ENCODE measurements around the gene TFDP2.
"Not testable (repeated sequence)": the region's sequence is repeated elsewhere in the genome, so short reads cannot be mapped to it uniquely, and the experiment has no call there.

TFDP2 gene

DNA sequence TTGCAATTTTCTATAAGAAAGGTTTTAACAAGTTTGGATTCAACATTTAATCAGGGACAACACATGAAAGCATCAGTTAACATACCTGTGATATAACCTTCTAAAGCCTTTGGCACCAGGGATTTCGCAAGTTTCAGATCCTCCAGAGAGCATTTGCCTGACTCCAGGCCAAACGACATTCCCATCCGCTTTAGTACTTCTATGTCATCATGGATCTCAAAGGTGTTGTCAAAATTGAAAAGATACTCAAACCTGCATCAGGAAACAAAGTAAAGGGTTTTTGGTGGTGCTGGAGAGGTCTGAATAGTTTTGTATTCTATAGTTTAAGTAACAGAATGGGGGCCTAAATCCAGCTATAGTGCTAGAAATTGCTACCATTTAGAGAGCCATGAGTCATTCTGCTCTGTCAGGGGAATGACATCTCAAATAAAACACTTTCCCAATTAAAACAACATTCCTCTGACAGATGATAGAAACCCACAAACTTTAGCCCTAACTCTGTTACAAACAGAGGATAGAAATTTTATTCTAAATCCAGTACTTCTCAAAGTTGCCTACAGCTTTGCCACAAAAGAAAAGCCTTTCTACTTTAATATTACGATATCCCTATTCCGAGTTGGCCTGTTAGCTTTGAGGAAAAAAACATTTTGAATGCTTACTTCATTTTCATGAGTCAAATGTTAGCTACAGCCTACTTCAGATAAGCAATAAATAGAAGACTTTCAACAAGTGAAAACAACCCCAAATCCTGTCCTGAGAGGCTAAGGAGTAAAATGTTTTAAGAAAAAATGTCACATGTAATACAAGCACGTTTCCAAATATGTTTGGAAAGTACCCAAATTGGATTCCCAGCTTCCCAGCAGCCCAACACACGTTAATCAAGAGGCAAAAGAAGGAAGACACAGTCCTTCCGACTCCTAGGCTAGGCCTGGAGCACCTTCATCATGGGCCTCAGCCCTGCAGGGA is 189.5 kb downstream of the TFDP2 start:
- DNase-seq: no peak

DNA sequence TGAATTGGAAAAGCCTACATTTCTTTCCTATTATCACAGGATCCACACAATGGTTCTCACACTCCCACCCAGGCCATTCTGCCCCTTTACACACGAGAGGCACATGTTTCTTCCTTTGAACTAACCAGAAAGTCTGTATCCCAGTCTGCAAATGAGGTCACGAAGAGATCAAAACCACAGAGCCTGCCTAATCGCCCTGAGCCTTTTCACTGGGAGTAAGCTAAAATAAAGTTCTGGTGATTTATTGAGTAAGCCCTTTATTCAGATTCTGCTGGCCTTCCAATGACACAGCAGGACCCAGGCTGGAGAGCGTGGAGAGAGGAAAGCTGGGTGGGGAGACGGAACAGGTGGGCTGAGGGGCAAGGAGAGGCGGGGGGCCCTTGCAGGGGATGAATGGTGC is 194.2 kb downstream of the TFDP2 start:
- DNase-seq: peak; percentile 70

DNA sequence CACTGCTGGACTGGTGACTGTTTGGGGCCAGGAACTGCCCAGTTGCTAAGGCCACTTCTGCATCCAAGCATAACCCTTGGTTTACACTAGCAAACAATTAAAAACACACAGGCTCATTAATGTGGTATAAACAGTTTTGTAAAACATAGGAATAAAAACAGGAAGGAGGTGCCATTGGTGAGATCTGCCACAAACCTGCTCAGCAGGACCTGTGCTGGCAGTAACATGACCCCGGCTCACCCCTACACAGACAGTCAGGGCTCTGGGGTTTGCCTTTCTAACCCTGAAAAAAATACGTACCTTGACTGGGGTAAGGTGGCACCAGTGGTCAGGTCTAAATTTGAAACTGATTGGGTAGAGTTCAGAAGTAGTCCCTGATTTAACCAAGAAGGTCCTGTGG is 196.7 kb downstream of the TFDP2 start:
- no peak for DNase-seq

DNA sequence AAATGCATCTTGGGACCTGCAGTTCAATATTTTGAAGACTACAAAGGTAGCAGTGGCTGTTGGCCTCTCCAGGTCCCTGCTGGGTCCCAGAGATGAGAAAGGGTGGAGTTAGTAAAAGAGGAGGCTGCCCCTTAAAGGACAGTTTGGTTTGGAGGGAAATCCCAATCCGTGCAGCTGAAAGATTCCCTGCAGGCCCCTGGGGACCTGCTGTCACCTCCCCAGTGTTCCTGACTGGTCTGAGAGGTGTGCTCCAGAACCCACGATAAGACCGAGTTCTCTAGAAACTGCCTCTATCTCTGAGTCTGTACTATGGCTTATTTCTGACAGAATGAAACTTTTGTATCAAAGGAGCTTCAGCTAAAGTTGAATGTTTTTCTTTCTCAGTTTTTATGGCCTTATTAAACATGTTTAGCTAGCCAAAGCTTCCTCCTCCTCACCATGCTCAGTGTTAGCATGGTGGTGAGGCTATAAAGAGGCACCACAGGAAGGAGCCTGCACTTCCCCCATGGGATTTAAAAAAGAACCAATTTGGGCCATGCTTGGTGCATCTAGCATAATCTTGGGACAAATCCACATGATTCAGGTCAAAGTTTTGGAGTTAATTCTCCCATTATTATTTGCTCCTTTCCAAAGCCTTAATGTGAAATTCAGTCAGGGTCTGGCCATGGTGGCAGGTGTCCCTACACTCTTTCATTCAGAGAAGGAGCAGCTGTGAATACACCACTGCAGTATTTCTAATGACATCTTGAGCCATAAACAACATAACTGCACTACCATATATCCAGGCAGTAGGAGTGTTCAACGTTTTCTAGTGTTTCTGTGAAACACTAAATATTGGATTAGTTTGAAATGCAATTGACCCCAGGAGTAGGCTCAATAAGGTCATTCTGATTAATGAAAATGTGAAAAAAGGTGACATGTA is 198.5 kb downstream of the TFDP2 start:
- no peak for DNase-seq

DNA sequence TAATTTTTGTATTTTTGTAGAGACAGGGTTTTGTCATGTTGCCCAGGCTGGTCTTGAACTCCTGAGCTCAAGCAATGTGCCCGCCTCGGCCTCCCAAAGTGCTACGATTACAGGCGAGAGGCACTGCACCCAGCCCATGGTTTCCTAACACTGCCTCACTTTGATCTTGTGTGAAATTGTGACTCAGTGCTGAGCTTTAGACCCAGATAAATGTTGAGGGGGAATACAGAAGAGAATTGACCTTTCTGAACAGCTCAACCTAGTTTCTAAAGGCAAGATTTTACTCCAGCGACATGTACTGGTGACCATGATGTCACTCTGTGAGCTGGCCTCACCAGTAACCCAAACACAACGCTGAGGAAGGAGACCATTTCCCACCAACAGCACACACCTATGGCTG is 199.4 kb downstream of the TFDP2 start:
- no peak for DNase-seq

DNA sequence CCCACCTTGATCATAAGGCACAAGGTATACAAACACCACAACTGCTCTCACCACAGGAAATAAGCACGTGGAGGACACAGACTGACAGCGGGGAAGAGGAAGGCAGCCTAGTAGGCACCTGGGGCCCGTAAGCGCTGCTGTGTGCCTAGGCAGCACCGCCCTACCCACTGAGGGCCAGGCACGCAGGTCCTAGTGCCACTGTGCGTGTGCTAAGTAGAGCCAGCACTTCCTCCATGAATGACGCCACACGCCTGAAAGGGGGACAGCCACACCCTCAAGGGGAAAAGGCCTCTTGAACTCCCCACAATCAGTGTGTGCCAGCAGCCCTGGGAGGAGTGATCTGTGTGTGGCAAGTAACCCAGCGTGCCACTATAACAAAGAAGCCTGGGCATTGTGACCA is 199.9 kb downstream of the TFDP2 start:
- DNase-seq: no peak

DNA sequence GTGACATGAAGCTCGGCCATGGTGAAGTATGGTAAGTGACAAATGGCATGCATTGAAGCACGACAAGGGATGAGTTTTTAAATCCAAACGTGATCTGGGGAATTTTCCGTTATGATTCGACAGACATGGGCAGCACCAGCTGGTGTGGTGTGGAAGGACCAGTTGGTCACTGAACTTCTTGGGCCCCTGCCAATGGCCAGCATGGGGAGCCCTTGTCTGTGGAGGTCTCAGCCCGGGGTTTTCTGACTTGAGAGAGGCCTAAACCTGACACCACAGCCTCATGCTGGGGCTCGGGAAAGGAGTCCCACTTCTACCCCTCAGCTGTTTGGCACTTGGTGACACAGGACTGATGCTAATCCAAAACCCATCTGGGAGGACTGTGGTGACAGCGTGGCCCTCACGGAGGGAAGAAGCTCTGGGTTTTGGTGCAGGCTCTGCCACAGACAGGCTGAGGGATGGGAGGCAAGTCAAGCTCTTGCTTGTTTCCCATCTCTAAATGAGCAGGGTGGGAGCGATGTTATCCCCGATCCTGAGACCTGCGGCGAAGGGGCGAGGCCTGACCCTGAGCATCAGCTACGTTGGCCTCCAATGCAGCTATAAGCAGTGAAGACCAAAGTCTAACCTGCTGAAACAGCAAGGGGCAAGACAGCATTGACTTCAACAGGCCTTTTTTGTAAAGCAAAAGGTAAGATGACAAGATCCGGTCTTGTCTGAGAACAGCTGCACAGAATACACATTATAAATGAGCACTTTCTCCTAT is 203.4 kb downstream of the TFDP2 start:
- no peak for DNase-seq

DNA sequence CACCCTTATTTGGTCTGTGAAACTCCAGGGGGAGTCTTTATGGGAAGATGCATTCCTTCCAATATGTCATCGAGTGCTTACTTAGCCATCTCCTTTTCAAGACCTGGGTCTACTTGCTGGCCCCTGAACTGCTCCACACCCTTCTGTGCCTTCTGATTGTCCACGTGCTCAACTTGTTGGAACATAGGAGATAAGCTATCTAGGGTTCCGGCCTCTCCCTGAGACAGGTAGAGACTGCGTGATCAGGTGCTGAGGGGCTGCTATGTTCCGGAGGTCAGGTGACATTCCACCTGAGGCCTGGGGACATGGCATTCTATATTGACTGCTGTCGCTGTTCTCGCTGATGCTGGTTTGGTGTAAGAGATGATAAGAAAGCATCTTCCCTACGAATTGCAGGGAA is 207.3 kb downstream of the TFDP2 start:
- no peak for DNase-seq

DNA sequence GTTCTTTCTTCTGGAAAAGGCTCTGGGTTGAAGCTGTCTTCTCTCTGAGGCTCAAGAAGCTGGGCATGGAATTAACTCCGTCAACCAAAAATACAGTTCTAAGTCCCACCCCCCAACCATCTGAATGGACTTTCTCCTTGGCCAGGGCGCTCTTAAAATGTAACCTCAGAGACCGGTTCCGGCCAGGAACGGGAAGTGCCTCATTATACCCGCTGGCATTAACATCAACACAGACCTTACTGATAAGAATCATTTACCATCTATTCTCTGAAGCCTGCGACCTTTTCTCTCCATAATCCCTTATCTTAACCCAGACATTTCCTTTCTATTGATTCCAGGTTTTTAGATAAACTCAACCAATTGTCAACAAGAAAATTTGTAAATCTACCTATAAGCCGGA is 208.3 kb downstream of the TFDP2 start:
- no peak for DNase-seq

DNA sequence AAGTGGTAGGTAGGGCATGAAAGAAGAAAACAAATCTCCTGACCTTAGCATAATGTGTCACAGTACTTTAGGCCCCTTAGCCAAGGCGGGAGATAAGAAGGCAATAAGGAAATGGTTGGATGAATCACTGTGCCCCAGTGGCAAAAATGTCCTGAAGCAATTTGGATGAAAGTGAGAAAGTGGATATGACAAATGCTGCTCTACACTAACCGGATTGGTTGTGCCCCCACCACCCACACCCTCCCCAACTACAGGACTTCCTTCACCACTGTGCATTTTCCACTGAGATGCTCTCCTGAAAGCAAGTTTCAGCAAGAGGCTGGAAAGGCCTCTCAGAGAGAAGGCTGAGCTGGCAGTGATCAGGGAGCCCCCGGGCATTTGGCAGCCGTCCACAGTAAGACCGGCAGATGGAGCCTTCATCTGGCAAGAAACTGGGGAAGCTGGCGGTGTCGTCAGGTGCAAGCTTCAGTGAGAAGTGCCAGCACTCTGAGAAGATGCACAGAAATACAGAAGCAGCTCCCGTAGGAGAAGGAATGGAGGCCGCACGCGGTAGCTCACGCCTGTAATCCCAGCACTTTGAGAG is 209.1 kb downstream of the TFDP2 start:
- DNase-seq: peak; percentile 74

DNA sequence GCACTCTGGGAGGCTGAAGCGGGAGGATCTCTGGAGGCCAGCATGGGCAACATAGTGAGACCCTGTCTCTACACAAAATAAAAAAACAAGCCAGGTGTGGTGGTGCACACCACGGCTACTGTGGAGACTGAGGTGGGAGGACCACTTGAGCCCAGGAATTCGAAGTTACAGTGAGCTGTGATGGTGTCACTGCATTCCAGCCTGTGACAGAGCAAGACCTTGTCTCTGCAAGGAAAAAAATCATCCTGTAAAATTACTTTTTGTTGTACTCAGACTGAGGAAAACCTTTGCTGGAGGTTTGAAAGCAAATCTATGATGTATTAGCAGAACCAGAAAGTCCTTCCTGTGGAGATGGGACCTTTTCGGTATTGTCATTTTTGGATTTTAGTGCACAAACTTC is 209.6 kb downstream of the TFDP2 start:
- no peak for DNase-seq

DNA sequence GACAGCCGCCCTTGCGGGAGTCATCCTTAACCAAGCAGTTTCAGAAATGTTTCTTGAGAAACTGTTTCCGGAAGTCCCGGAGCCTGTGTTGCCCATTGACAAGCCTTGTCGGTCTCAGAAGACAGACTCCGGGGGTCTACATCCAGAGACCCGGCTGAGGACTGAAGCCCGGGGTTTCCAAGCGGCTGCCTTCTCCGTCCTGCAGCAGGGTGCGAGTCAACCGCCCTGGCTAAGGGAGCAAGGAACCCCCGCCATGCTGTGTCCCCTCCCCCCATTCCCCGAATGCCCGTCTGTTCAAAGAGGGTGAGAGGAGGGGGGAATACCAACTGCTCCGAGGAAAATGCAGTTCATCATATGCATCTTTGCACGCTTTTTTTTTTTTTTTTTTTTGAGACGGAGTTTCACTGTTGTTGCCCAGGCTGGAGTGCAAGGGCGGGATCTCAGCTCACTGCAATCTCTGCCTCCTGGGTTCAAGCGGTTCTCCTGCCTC is 211.3 kb downstream of the TFDP2 start:
- DNase-seq: no peak

DNA sequence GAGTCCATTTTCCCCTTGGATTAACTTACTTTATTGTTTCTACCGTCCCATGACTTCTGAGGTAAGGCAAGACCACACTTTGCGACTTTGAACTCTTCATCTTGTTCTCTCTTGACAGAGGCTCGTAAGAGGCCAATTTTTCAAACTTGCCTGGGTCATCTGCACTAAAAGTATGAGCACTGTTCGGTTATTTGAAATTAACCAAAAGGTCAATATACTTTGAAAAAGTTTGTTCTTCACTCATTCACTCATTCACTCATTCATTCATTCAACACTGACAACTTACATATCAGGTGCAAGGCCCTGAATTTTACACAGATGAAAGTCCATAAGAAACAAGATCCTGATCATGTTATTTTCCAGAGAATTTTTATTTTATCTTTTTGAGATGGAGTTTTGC is 215.0 kb downstream of the TFDP2 start:
- no peak for DNase-seq

DNA sequence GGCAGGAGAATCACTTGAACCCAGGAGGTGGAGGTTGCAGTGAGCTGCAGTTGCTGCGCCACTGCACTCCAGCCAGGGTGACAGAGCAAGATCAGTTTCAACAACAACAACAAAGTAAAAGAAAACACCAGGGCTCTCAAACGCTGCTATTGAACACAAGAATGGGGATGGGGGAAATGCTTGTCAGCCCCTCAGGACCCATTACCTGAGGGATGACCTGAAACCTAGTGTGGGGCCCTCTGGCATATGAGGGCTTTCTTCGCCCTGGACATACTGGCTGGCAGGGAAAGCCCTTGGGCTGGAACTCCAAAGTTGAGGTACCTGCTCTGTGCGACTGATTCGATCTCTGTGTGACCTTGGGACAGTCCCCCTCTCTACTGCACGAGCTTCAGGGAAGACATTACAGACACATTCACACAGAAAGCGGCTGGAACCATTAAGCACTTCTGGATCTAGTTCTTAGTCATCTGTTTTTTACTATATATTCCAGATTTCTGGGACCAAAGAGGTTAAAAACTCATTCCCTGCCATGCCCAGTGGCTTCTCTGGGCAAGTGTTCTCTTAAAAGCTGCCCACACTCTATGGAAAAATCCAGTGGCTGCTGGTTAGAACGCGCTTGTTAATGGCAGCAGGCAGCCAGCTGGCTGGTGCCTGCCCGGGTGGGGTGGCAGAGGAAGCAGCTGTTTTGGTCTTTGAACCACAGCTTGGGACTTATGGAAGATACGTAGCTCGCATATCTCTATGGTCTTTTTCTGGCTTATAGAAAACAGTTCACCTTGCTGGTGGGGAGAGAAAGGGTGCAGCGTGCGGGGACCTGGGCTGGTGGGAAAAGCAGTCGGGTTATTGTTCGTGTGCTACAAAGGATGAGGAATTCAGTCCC is 215.7 kb downstream of the TFDP2 start:
- no peak for DNase-seq

DNA sequence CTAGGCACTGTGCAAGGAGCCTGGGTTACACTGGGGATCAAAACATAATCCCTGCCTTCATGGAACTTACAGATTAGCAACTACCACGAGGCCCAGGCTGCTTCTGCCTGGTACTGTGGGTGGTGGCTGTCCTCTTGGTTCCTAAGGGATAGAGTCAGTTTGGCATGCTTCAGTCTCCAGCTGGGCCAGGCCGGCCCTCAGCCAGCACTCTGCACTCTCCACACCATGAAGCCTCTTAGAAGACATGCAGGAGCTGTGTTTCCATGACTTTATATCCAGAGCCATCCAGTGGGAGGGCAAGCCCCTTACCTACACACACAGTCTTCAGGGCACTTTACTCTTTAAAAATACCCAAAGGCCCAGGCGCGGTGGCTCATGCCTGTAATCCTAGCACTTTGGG is 218.5 kb downstream of the TFDP2 start:
- DNase-seq: no peak

DNA sequence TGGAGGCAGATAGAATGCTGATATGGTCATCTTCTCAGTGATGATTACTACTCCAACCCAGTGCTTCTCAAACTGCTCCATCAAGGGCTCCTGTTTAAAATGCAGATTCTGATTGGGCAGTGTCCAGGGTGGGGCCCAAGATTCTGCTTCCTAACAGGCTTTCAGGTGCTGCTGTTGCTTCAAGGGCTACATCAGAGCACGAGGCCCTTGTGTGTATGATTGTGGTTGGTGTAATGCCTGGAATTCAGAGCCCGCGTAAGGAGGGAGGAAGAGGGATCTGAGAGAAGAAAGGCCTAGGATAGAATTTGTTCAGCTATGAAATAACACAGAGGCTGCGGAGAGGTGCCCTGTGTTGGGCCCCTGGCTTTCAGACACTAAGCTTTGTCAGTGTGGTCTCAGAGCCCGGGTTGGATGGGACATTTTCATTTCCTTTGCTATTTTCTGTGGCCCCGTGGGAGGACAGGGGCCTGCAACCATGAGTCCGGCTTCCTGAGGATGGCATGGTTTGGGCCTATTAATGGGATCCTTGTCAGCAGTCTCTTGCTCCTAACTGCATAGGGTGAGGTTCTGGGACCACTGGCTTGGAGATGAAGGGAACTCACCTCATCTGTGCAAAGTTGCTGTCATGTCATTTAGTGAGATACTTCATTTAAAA is 219.9 kb downstream of the TFDP2 start:
- DNase-seq: no peak

DNA sequence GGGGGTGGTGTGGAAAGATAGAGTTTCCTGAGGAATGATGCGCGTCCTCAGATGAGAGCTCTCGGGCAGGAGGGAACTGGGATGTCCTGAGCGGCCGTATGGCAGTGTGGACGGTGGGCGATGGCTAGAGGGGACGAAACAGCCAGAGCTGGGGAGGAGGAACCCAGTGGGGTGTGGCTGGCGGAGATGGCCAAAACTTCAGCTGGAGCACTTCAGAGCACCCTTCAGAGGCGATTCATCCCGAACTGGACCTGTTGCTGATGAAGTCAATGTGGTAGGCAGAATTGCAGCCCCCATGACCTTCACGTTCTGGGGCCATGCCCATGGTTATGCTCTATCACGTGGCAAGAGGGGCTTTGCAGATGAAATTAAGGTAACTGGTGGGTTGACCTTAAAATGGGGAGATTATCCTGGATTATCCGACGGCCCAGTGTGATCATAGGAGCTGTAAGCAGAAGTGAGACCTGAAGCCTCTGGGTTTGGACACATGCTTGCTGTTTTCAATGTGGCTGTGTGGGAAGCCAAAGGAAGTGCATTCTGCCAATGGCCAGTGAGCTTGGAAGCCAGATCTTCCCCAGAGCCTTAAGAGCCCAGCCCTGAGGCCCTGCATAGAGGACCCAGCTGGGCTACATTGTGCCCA is 220.6 kb downstream of the TFDP2 start:
- peak; percentile 58 for DNase-seq

DNA sequence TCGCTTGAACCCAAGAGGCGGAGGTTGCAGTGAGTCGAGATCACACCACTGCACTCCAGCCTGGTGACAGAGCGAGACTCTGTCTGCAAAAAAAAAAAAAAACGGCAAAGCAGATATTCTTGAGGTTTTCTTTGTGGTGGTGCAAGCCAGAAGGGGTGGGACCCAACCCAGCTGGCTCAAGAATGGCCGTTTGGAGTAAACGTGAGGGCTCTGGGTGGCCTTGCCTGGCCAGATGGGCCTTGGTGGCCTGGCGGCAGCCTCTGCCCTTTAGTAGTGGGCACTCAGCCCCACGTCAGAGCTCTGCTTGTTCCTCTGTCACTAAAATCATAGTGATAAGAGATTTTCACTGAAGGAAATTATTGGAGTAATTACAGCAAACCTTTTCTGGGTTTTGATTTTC is 222.4 kb downstream of the TFDP2 start:
- DNase-seq: no peak

DNA sequence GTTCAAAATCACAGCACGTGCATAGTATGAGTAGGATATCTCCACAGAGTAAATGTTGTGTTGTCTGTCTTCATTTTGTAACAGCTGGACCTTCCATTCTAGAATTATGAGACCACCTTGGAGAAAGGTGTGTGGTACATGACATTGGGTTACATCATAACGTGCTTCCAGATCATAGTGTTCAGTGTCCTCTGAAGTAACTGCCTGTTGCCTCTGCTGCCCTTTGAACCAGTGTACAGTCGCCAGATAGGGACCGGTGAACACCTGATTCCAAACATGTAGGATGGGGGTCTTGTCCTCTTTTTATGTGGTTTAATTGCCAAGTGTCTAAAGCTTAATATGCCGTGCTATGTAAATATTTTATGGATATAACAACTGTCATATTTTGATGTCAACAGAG is 223.7 kb downstream of the TFDP2 start:
- not testable (repeated sequence) for DNase-seq

DNA sequence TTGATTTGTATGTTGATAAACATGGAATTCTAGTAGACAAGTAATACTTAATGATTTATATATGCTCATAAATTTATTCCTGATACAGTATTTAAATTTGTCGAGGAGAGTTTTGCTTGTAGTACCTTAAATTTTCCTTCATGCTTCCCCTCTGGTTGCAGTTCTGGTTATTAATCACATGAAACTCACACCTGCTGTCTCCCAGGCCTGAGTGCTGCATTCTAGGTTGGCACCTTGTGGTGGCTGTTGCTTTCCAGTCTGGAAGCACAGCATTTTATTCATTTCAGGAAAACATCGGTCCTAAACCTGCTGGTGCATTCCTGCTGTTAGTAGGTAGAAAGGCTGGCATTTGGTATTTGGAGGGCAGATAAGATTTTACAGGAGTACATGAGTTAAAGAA is 228.0 kb downstream of the TFDP2 start:
- DNase-seq: no peak
